ENCODE data around the gene CYP2A7.
A peak's percentile ranks its signal among the peaks of the same experiment; 100 is the strongest.
"Not testable (repeated sequence)": the region's sequence is repeated elsewhere in the genome, so short reads cannot be mapped to it uniquely, and the experiment has no call there.

Gene CYP2A7

DNA sequence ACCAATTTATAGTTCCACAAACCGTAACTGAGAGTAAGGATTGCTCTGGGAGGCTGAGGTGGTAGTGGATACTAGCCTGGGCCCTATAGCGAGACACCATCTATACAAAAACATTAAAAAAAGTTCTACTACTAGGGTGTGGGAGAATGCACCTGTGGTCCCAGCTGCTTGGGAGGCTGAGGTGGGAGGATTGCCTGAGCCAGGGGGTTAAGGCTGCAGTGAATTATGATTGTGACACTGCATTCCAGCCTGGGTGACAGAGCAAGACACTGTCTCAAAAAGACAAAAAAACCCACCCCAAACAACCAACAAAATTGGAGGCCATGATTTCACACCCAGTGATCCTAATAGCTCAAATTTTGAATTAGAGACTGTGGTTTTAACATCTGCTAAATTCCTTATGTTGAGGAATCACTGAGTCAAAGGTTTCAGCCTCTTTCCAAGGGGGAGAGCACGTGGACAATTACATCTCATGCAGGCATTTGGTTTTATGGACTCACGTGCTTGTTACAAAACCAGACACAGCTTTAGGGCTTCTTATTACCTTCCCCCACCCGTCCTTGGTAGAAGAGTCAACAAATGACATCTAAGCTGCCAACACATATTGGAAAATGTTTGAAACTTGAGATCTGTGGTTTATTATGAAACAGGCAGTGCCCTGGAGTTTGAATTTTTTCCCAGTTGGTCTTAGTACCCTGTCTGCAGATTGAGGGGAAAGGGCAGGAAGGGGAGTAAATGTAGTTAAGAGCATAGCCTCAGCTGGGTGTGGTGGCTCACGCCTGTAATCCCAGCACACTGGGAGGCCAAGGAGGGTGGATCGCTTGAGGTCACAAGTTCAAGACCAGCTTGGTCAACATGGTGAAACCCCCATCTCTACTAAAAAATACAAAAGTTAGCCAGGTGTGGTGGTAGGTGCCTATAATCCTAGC lies 50.3 kb downstream of the CYP2A7 start:
- Mint-ChIP-seq H3K9me3 (no peaks in the 10 kb centered on the region), H3K4me3 (no peak overlapping the region), H3K36me3 (peaks cover 11% of the 10 kb centered on the region), H3K27ac (no peak overlapping the region), H3K4me1 (peaks cover 27% of the 10 kb centered on the region), H3K27me3 (no peaks in the 10 kb centered on the region)

DNA sequence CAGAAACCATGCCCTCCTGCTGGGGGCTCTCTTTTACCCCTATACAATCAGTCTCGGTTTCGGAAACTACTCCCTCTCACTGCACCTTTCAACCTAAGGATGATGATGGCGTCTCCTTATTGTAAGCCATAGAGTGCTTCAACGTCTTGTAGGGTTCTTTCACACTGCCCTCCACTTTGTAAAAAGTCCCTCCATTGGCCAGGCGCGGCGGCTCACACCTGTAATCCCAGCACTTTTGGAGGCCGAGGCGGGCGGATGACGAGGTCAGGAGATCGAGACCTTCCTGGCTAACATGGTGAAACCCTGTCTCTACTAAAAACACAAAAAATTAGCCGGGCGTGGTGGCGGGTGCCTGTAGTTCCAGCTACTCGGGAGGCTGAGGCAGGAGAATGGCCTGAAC lies 51.3 kb downstream of the CYP2A7 start:
- H3K9me3 Mint-ChIP-seq, H3K4me3 Mint-ChIP-seq, H3K27me3 Mint-ChIP-seq: not testable (repeated sequence)
- H3K27ac Mint-ChIP-seq = peak overlapping the region; percentile 23
- H3K4me1 Mint-ChIP-seq = peaks cover 31% of the 10 kb centered on the region
- peaks cover 12% of the 10 kb centered on the region for H3K36me3 Mint-ChIP-seq

DNA sequence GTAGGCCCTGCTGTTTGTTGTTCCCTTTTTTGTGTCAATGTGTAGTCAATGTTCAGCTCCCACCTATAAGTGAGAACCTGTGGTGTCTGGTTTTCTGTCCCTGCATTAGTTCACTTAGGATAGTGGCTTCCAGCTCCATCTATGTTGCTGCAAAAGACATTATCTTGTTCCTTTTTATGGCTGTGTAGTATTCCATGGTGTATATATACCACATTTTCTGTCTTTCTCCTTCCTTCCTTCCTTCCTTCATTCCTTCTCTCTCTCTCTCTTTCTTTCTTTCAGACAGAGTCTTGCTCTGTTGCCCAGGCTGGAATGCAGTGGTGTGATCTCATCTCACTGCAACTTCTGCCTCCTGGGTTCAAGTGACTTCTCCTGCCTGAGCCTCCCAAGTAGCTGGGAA lies 52.8 kb downstream of the CYP2A7 start:
- H3K4me1 Mint-ChIP-seq = peaks cover 35% of the 10 kb centered on the region
- H3K4me3 Mint-ChIP-seq = no peak overlapping the region
- H3K9me3 Mint-ChIP-seq = no peaks in the 10 kb centered on the region
- H3K27me3 Mint-ChIP-seq = no peaks in the 10 kb centered on the region
- peaks cover 12% of the 10 kb centered on the region for H3K36me3 Mint-ChIP-seq
- H3K27ac Mint-ChIP-seq = no peak overlapping the region

DNA sequence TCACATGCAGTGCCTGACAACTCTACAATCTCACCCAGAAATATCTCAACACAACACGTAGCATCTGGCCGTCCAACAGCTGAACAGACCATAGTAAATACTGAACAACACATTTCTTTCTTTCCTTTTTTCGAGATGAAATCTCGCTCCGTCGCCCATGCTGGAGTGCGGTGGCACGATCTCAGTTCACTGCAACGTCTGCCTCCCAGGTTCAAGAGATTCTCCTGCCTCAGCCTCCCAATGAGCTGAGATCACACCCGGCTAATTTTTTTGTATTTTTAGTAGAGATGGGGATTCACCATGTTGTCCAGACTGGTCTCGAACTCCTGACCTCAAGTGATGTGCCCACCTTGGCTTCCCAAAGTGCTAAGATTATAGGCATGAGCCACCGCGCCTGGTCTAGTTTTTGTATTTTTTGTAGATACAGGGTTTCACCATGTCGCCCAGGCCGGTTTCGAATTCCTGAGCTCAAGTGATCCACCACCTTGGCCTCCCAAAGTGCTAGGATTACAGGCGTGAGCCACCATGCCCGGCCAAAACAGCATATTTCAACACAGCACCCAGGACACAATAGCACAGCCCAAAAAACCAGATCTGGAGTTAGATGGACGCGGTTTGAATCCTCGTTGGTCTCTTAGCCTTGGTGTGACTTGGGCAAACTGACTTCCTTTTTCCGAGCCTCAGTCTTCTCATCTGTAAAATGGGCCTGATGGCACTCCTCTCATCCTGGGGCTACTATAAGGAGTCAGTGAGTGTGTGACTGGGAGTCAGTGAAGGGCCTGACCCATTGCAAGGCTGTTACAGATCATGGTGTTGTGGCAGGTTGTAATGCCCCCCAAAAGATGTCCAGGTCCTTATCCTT lies 54.4 kb downstream of the CYP2A7 start:
- Mint-ChIP-seq H3K4me3 (no peak overlapping the region), H3K4me1 (peaks cover 26% of the 10 kb centered on the region), H3K27ac (no peak overlapping the region)

DNA sequence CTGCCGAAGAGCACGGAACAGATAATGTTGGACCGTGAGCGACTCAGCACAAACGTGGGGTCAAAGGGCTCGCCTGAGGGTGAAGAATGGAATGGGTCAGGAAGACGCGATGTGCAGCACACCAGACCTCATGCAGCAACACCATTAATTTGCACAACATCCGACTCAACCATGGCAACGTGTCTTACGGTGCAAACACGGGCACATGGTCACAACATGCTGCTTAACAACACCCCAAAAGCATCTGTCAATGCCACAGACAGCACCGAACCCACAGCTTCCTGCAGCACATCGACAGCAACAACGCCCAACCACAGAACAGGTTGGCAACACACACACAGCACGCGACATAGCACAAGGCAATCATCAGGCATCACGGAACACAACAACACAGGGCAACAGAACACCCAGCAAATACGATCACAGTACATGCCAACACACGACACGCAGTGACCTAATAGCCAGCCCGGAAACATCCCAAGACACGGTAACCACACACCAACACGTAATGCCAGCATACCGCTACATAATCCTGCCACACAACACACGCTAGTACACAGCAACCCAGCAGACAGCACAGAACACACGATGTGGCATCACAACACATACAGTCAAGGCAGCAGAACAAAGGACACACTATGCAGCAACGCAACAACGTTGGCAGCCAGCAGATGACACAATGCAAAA lies 55.2 kb downstream of the CYP2A7 start:
- peak overlapping the region; percentile 84 for H3K27ac Mint-ChIP-seq
- not testable (repeated sequence) for H3K27me3 Mint-ChIP-seq
- peaks cover 24% of the 10 kb centered on the region for H3K4me1 Mint-ChIP-seq

More for the DNA sequence above, 54.4 kb downstream of the CYP2A7 start:
- peaks cover 12% of the 10 kb centered on the region for H3K36me3 Mint-ChIP-seq
- H3K27me3 Mint-ChIP-seq = no peaks in the 10 kb centered on the region
- no peaks in the 10 kb centered on the region for H3K9me3 Mint-ChIP-seq

DNA sequence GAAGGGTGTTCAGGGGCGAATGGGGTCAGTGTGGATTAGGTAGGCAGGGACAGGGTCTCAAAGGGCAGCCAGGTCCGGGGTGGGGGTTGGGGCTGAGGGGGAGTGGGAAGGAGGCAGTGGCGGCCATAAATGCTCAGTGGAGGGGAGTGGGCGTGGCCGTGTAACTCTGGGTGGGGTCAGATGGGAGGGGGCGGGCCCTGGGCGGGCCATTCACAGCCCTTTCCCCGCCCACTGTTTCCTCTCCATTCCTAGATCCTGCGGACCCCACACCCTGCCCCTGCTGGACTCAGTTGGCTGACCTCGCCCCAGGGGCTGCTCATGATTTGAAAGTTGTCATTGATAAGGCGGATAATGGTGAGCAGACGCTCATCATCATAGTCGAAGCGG lies 55.7 kb downstream of the CYP2A7 start:
- not testable (repeated sequence) for H3K4me3 Mint-ChIP-seq
- H3K27ac Mint-ChIP-seq = peak overlapping the region; percentile 84

More for the DNA sequence above, 55.2 kb downstream of the CYP2A7 start:
- Mint-ChIP-seq H3K36me3 (peaks cover 12% of the 10 kb centered on the region), H3K4me3 (peak overlapping the region; percentile 39)
- not testable (repeated sequence) for H3K9me3 Mint-ChIP-seq

GRCh38 chr19:40825460-40826095 lies 56.5 kb downstream of the CYP2A7 start:
- Mint-ChIP-seq H3K27ac (peak overlapping the region; percentile 71), H3K4me1 (peaks cover 24% of the 10 kb centered on the region), H3K36me3 (peaks cover 12% of the 10 kb centered on the region)
- not testable (repeated sequence) for H3K4me3 Mint-ChIP-seq, H3K27me3 Mint-ChIP-seq, H3K9me3 Mint-ChIP-seq

More for the DNA sequence above, 55.7 kb downstream of the CYP2A7 start:
- not testable (repeated sequence) for H3K27me3 Mint-ChIP-seq, H3K9me3 Mint-ChIP-seq
- Mint-ChIP-seq H3K4me1 (peaks cover 24% of the 10 kb centered on the region), H3K36me3 (peaks cover 12% of the 10 kb centered on the region)
